ENCODE results near the gene ZMYM2.

DNA sequence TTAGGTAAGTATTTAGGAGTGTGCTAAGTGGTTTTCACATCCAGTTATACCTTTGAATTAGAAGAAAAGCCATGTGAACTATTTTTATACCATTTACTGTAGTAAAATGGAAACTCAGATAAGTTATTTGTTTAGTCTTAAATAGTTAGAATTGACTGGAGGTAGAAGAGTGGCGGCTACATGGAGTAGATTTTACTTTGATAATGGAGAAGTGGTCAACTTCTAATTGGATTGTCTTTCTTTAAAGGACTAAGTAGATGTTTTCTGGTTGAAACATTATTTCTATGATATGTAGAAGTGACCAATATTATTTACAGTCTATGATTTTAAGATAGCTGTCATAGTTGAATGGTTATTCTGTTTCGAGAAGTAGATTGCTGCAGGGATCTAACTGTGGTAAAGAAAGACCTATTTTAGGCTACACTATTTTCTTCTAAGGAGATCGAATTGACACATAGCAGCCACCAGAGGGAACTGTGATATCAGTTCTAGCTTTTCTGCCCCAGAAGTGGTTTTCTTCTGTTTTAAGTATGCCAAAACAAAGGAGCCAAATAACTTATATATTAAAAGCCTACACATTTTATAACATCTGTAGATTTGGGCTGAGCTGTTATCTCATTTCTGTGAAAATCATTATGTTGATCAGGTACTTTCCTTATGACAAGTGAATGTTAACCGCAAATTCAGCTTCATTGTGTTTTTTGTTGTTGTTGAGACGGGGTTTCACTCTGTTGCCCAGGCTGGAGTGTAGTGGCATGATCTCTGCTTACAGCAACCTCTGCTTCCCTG lies 26.1 kb downstream of the ZMYM2 start:
- TF ChIP-seq, protein P1, sequence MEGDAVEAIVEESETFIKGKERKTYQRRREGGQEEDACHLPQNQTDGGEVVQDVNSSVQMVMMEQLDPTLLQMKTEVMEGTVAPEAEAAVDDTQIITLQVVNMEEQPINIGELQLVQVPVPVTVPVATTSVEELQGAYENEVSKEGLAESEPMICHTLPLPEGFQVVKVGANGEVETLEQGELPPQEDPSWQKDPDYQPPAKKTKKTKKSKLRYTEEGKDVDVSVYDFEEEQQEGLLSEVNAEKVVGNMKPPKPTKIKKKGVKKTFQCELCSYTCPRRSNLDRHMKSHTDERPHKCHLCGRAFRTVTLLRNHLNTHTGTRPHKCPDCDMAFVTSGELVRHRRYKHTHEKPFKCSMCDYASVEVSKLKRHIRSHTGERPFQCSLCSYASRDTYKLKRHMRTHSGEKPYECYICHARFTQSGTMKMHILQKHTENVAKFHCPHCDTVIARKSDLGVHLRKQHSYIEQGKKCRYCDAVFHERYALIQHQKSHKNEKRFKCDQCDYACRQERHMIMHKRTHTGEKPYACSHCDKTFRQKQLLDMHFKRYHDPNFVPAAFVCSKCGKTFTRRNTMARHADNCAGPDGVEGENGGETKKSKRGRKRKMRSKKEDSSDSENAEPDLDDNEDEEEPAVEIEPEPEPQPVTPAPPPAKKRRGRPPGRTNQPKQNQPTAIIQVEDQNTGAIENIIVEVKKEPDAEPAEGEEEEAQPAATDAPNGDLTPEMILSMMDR (IDR thresholded peaks at IDR 0.05): peak; percentile 29 to 58 (median 46)
- TF ChIP-seq POLR2A (IDR thresholded peaks at IDR 0.05): no peak

Data from gastroesophageal sphincter (tissue), 3 donors.